K562 (cell line): ENCODE data around the gene LRMDA. TPM values are rescaled to one million over a fixed set of nuclear protein-coding genes. Genes with fewer than 3 reads are reported as not detected.

Source experiments
- ATAC-seq: fragments of 200-7000 bp; cut with Tn5 transposase; 3 replicates; pipeline ENCODE4 v1.9.1; 2020; ENCODE audit warnings: moderate library complexity
- BruUV-seq: library from RNA; stranded (reverse); fragments of 400-500 nt; replicated peaks from 2 replicates; lab custom pipeline; 2021; lab: Mats Ljungman, UMichigan
- CTCF ChIA-PET: fragments of 300-600 bp; formaldehyde crosslinking; extraction: SDS; loops from one replicate; lab custom pipeline; 2021; ENCODE audit warnings: low intra/inter-chr PET ratio; lab: Yijun Ruan, JAX
- POLR2A ChIA-PET: fragments of 300-600, 350-650 bp; sonication (Branson Sonifier 250); formaldehyde crosslinking; extraction: SDS; loops from one replicate; lab custom pipeline; 2021; ENCODE audit warnings: antibody characterized with exemption, inconsistent platforms; lab: Yijun Ruan, JAX
- DNase-seq, 4 experiments: peaks; one replicate each; pipeline versions ENCODE4 v3.0.0 to v3.0.0-alpha.2; 2011 to 2018; ENCODE audit warnings: low spot score in 3 of 4, mixed read lengths in 3 of 4; ENCODE audit errors: extremely low read depth in 1 of 4
- FAIRE-seq: peaks from 2 replicates; lab custom pipeline; 2011; peaks lifted over from hg19 to GRCh38; lab: Jason Lieb, UNC
- H2AFZ ChIP-seq: 2 replicates; pipeline ENCODE4 v1.6.0; 2011; ENCODE audit warnings: low read depth, low read length, control low read depth, inconsistent platforms
- H3K27ac ChIP-seq: fragments of 200-600 bp; 3 replicates; pipeline ENCODE4 v1.8.0; 2011; ENCODE audit warnings: low read depth, mild to moderate bottlenecking, control low read depth, inconsistent platforms, low read length, moderate library complexity, mixed read lengths; ENCODE audit errors: extremely low read depth
- H3K27me3 ChIP-seq, 2 experiments: fragments of 300-600 bp in 1 of 2; 2 replicates in 1 of 2; 3 replicates in 1 of 2; pipeline versions ENCODE4 v1.6.0 to v1.8.0; 2011; ENCODE audit warnings: inconsistent platforms in 2 of 2, low read length in 2 of 2, mild to moderate bottlenecking in 1 of 2, mixed read lengths in 1 of 2, moderate library complexity in 1 of 2; ENCODE audit not compliant: control insufficient read depth in 2 of 2, insufficient read depth in 2 of 2
- H3K36me3 ChIP-seq: fragments of 300-600 bp; 3 replicates; pipeline ENCODE4 v1.8.0; 2011; ENCODE audit warnings: mild to moderate bottlenecking, low read length, inconsistent platforms; ENCODE audit not compliant: control insufficient read depth, insufficient read depth
- H3K4me1 ChIP-seq, 2 experiments: fragments of 200-600 bp in 1 of 2; replicated peaks in 1 of 2; 2 replicates in 1 of 2; 3 replicates in 1 of 2; pipeline versions ENCODE4 v1.5.1 to v1.8.0; 2011; ENCODE audit warnings: inconsistent platforms in 2 of 2, low read length in 2 of 2, mild to moderate bottlenecking in 1 of 2, mixed read lengths in 1 of 2, moderate library complexity in 1 of 2; ENCODE audit not compliant: control insufficient read depth in 2 of 2, insufficient read depth in 2 of 2
- H3K4me2 ChIP-seq: 2 replicates; pipeline ENCODE4 v1.6.1; 2011; ENCODE audit warnings: low read length, control low read depth, inconsistent platforms, mixed read lengths; ENCODE audit not compliant: insufficient read depth
- H3K4me3 ChIP-seq: fragments of 200-600 bp; sonication (generic), shearing (Covaris generic); 2 replicates; pipeline ENCODE4 v1.5.1; 2016; ENCODE audit warnings: control low read depth, inconsistent platforms
- H3K79me2 ChIP-seq: fragments of 200-600 bp; 3 replicates; pipeline ENCODE4 v1.8.0; 2011; ENCODE audit warnings: low read length, inconsistent platforms; ENCODE audit not compliant: control insufficient read depth, insufficient read depth
- H3K9ac ChIP-seq, 2 experiments: 2 replicates each; pipeline versions ENCODE4 v1.6.0 to v1.6.1; 2011; ENCODE audit warnings: low read depth in 2 of 2, low read length in 2 of 2, control low read depth in 1 of 2, inconsistent platforms in 1 of 2, mild to moderate bottlenecking in 1 of 2, mixed read lengths in 1 of 2; ENCODE audit not compliant: insufficient read depth in 1 of 2
- H3K9me1 ChIP-seq: one replicate; pipeline ENCODE4 v1.6.0; 2011; ENCODE audit warnings: inconsistent platforms, mild to moderate bottlenecking, low read length, moderate library complexity; ENCODE audit not compliant: control insufficient read depth, insufficient read depth
- H3K9me3 ChIP-seq: replicated peaks from 2 replicates; pipeline ENCODE4 v1.5.1; 2011; ENCODE audit warnings: low read depth, low read length, inconsistent platforms; ENCODE audit not compliant: control insufficient read depth, insufficient read depth
- H4K20me1 ChIP-seq: replicated peaks from 2 replicates; pipeline ENCODE4 v1.6.1; 2011; ENCODE audit warnings: low read length, inconsistent platforms, mixed read lengths; ENCODE audit not compliant: control insufficient read depth, insufficient read depth
- ARHGAP35 ChIP-seq: fragments of 450-650 bp; IDR thresholded peaks from 2 replicates; pipeline ENCODE4 v1.6.1; 2018; ENCODE audit not compliant: partially characterized antibody
- ETV6 ChIP-seq, 3 experiments: fragments of 150-350 bp in 1 of 3; sonication (generic) in 1 of 3; formaldehyde crosslinking in 1 of 3; IDR thresholded peaks; 2 replicates each; pipeline versions ENCODE4 v1.6.1 to v1.8.0; 2014 to 2022; ENCODE audit warnings: borderline replicate concordance in 2 of 3, low read depth in 2 of 3, antibody characterized with exemption in 1 of 3, low read length in 1 of 3, mild to moderate bottlenecking in 1 of 3, missing genetic modification reagents in 1 of 3
- KHSRP ChIP-seq: fragments of 450-650 bp; IDR thresholded peaks from 2 replicates; pipeline ENCODE4 v1.6.1; 2017
- PPARD ChIP-seq: fragments of 250-450 bp; sonication (Bioruptor Pico); IDR thresholded peaks from 2 replicates; pipeline ENCODE4 v1.8.0; 2022; ENCODE audit warnings: inconsistent platforms, mild to moderate bottlenecking, moderate library complexity
- SOX6 ChIP-seq: fragments of 450-650 bp; IDR thresholded peaks from 2 replicates; pipeline ENCODE4 v1.6.1; 2014; ENCODE audit warnings: mild to moderate bottlenecking
- WHSC1 ChIP-seq: IDR thresholded peaks from one replicate; pipeline ENCODE4 v1.6.1; 2012; ENCODE audit warnings: low read length, control low read depth, inconsistent platforms
- ZC3H4 ChIP-seq: sonication (generic); formaldehyde crosslinking; IDR thresholded peaks from 2 replicates; pipeline ENCODE4 v1.9.0; 2021; ENCODE audit warnings: missing genetic modification reagents, borderline replicate concordance
- ZKSCAN3 ChIP-seq: fragments of 250-450 bp; sonication (Bioruptor Pico); IDR thresholded peaks from 2 replicates; pipeline ENCODE4 v1.4.0; 2020
- ZNF347 ChIP-seq: fragments of 450-650 bp; formaldehyde crosslinking; IDR thresholded peaks from 2 replicates; pipeline ENCODE4 v1.4.0; 2020; ENCODE audit warnings: low read depth, mild to moderate bottlenecking, moderate library complexity
- ZNF785 ChIP-seq: fragments of 250-450 bp; sonication (Bioruptor Pico); IDR thresholded peaks from 2 replicates; pipeline ENCODE4 v1.4.0; 2020; ENCODE audit warnings: mild to moderate bottlenecking
- WGBS: fragments of 100-300 bp; shearing (Covaris generic); methylation state at CpG from one replicate; pipeline ENCODE4 v1.1.6; 2016; ENCODE audit warnings: low coverage, mixed read lengths; ENCODE audit not compliant: insufficient coverage; ENCODE audit errors: missing lambda C conversion rate; 5-methylcytosine and 5-hydroxymethylcytosine counted together
- in situ Hi-C: fragments of 300-500 bp; cut with MboI; formaldehyde crosslinking; loops from 4 replicates; pipeline ENCODE4 v1.15.0; 2018; ENCODE audit warnings: inconsistent platforms, mixed read lengths
- intact Hi-C: fragments of 100-400 bp; cut with micrococcal nuclease; formaldehyde crosslinking; loops from 2 replicates; pipeline ENCODE4 v1.14.2; 2022
- polyA plus RNA-seq, 8 experiments: library from polyadenylated mRNA; depleted of rRNA in 4 of 8; stranded (reverse) in 5 of 8; unstranded in 3 of 8; fragments of >200 nt; fragmentation: Nextera tagmentation in 2 of 8; fragmentation: Illumina TruSeq in 1 of 8; extraction: Ambion mirVana in 2 of 8; extraction: Trizol in 1 of 8; gene quantifications; 2 replicates each; pipeline versions ENCODE4 v1.2.1 to v1.2.3, GENCODE V29; 2011 to 2014; ENCODE audit warnings: inconsistent platforms in 1 of 8, missing spikeins in 1 of 8
- total RNA-seq, 7 experiments: library from RNA; depleted of rRNA in 6 of 7; stranded (reverse); fragments of >200 nt in 6 of 7; fragmentation: Illumina TruSeq in 2 of 7; extraction: Trizol in 2 of 7; gene quantifications; 2 replicates each; pipeline versions ENCODE4 v1.2.1 to v1.2.3, GENCODE V29; 2011 to 2021; ENCODE audit warnings: low replicate concordance in 1 of 7
- TF ChIP-seq, protein P1 (sequence below): fragments of 250-450 bp; sonication (Bioruptor Pico); IDR thresholded peaks from 2 replicates; pipeline ENCODE4 v1.8.0; 2021; ENCODE audit warnings: moderate library complexity, mild to moderate bottlenecking, inconsistent platforms
- TF ChIP-seq, protein P2 (sequence below): fragments of 450-650 bp; IDR thresholded peaks from 2 replicates; pipeline ENCODE4 v1.6.1; 2016; ENCODE audit warnings: missing biosample characterization, missing genetic modification characterization

The LRMDA gene
- total and polyA plus RNA-seq, 9 of the 15 experiments (the other 6 are each of a cell fraction or from before 2014, with no cell fraction given): 0.25 TPM; not detected in 8

DNA sequence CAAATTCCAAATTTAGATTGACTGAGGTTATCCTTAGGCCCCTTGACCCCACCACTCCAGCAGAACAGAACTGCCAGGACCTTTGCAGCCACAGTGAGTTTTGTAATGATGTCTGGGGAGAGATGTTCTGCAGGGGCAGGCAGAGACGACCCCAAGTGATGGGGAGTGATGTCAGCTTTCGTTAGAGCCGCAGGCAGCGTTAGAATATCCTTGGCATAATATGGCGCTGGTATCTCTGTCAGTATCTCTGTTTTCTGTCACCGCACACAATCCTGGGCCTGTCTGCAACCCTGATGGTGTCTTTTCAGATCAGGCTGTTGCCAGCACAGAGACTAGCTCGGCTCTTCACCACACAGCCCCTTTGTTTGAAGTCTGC, 1122.6 kb downstream of the LRMDA start (continued):
- TF ChIP-seq, protein P1, sequence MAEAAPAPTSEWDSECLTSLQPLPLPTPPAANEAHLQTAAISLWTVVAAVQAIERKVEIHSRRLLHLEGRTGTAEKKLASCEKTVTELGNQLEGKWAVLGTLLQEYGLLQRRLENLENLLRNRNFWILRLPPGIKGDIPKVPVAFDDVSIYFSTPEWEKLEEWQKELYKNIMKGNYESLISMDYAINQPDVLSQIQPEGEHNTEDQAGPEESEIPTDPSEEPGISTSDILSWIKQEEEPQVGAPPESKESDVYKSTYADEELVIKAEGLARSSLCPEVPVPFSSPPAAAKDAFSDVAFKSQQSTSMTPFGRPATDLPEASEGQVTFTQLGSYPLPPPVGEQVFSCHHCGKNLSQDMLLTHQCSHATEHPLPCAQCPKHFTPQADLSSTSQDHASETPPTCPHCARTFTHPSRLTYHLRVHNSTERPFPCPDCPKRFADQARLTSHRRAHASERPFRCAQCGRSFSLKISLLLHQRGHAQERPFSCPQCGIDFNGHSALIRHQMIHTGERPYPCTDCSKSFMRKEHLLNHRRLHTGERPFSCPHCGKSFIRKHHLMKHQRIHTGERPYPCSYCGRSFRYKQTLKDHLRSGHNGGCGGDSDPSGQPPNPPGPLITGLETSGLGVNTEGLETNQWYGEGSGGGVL: no peak
- no peak for TF ChIP-seq KHSRP
- TF ChIP-seq ARHGAP35: no peak
- TF ChIP-seq, protein P2, sequence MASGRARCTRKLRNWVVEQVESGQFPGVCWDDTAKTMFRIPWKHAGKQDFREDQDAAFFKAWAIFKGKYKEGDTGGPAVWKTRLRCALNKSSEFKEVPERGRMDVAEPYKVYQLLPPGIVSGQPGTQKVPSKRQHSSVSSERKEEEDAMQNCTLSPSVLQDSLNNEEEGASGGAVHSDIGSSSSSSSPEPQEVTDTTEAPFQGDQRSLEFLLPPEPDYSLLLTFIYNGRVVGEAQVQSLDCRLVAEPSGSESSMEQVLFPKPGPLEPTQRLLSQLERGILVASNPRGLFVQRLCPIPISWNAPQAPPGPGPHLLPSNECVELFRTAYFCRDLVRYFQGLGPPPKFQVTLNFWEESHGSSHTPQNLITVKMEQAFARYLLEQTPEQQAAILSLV (tag): no peak
- no peak for TF ChIP-seq ZC3H4 (CRISPR knock-in tag)
- TF ChIP-seq, all 486 proteins: peak for 0

DNA sequence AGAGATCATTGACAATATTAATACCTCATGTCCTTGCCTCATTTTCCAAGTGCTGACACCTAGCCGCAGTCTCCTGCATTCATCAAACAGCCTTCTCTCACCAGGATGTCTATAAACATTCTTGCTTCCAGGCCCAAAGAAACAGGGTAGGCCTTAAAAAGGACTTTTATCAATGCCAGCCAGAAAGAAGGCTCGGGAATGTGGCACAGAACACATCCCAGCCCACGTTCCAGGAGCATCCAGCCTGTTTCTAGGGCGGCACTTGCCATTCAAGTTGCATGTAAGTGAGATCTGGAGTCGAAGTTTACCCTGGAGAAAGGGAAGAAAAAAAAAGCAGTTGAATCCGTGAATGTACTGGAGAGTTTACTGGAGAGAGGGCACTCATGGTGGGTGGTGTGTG, 1123.1 kb downstream of the LRMDA start:
- no peak for DNase-seq
- intact Hi-C loops (no loop called here), in situ Hi-C loops (no loop called here)
- TF ChIP-seq ETV6 (IDR thresholded peaks at IDR 0.05; ENCODE audit: borderline replicate concordance in 1 of 2, low read depth in 2 of 2, low read length in 1 of 2): no peak
- no peak for TF ChIP-seq ETV6 (CRISPR knock-in tag; IDR thresholded peaks at IDR 0.05; ENCODE audit: borderline replicate concordance)
- TF ChIP-seq ZNF347: no peak
- no peak for TF ChIP-seq SOX6
- TF ChIP-seq ZKSCAN3 (CRISPR knock-in tag): no peak
- TF ChIP-seq ZNF785 (CRISPR knock-in tag): no peak
- TF ChIP-seq PPARD (CRISPR knock-in tag): no peak
- TF ChIP-seq WHSC1: no peak
- 1% methylated on average over 6 of the region's 6 CpGs for WGBS
- no peaks in the 10 kb centered on the region for H3K79me2 ChIP-seq
- H3K9me3 ChIP-seq: no peaks in the 10 kb centered on the region
- no peak overlapping the region for H3K4me2 ChIP-seq
- H3K4me1 ChIP-seq: no peaks in the 10 kb centered on the region
- H3K36me3 ChIP-seq: no peaks in the 10 kb centered on the region
- no peaks in the 10 kb centered on the region for H4K20me1 ChIP-seq
- no peaks in the 10 kb centered on the region for H3K27me3 ChIP-seq
- H3K27ac ChIP-seq: no peak overlapping the region
- no peak for ATAC-seq
- ChIA-PET CTCF (no interaction called here), POLR2A (no interaction called here)
- no TSS peak for BruUV-seq
- no peak overlapping the region for H2AFZ ChIP-seq
- H3K9me1 ChIP-seq: no peaks in the 10 kb centered on the region
- FAIRE-seq: no peak
- no peak overlapping the region for H3K9ac ChIP-seq
- no peak overlapping the region for H3K4me3 ChIP-seq
